ENCODE data around the gene LRRC8D.

DNA sequence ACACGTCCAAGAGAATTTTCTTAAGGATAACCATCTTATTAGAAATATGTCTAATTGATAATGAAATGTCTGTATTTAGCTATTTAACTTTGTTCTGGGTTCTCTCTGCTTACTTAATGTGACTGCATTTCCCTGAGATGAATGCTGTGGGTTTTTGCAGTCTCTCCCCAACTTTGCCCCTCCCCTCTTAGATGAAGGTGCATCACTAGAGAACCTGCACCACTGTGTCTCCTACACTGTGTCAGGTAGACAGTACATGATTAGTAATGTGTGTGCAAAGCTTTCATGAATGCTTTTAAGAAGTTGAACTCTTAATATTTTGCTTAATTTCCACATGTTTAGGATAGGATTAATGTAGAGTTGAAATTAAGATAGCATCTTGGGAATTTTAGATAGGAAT, 51.7 kb downstream of the LRRC8D start:
- TF ChIP-seq, protein P1, sequence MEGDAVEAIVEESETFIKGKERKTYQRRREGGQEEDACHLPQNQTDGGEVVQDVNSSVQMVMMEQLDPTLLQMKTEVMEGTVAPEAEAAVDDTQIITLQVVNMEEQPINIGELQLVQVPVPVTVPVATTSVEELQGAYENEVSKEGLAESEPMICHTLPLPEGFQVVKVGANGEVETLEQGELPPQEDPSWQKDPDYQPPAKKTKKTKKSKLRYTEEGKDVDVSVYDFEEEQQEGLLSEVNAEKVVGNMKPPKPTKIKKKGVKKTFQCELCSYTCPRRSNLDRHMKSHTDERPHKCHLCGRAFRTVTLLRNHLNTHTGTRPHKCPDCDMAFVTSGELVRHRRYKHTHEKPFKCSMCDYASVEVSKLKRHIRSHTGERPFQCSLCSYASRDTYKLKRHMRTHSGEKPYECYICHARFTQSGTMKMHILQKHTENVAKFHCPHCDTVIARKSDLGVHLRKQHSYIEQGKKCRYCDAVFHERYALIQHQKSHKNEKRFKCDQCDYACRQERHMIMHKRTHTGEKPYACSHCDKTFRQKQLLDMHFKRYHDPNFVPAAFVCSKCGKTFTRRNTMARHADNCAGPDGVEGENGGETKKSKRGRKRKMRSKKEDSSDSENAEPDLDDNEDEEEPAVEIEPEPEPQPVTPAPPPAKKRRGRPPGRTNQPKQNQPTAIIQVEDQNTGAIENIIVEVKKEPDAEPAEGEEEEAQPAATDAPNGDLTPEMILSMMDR (IDR thresholded peaks at IDR 0.05): no peak
- no peak for TF ChIP-seq POLR2A (IDR thresholded peaks at IDR 0.05)

Data from ovary (tissue), 3 donors.